IPS-15b (cell line): ENCODE data around the gene COMP.

Experiments
- H3K27me3 ChIP-seq: one replicate; pipeline ENCODE4 v1.6.1; 2013; ENCODE audit warnings: low read length; ENCODE audit not compliant: control insufficient read depth, insufficient read depth
- H3K36me3 ChIP-seq: one replicate; pipeline ENCODE4 v1.6.1; 2013; ENCODE audit warnings: low read length; ENCODE audit not compliant: control insufficient read depth, insufficient read depth
- H3K4me1 ChIP-seq: one replicate; pipeline ENCODE4 v1.6.1; 2013; ENCODE audit warnings: mild to moderate bottlenecking, low read length; ENCODE audit not compliant: control insufficient read depth, insufficient read depth
- H3K4me3 ChIP-seq: one replicate; pipeline ENCODE4 v1.5.1; 2013; ENCODE audit warnings: low read depth, low read length
- H3K9ac ChIP-seq: one replicate; pipeline ENCODE4 v1.6.1; 2013; ENCODE audit warnings: low read depth, mild to moderate bottlenecking, low read length
- H3K9me3 ChIP-seq: one replicate; pipeline ENCODE4 v1.6.1; 2013; ENCODE audit warnings: mild to moderate bottlenecking, low read length; ENCODE audit not compliant: control insufficient read depth, insufficient read depth

The COMP gene

GRCh38 chr19:18771328-18772242 is 19.5 kb downstream of the COMP start:
- Histone ChIP-seq H3K4me1 (no peaks in the 10 kb centered on the region), H3K9ac (no peak overlapping the region), H3K4me3 (no peak overlapping the region), H3K9me3 (no peaks in the 10 kb centered on the region), H3K27me3 (peaks cover 2% of the 10 kb centered on the region), H3K36me3 (no peaks in the 10 kb centered on the region)

- H3K36me3 ChIP-seq = no peaks in the 10 kb centered on the region
- H3K9me3 ChIP-seq = no peaks in the 10 kb centered on the region
- H3K9ac ChIP-seq = no peak overlapping the region
- H3K27me3 ChIP-seq = peaks cover 2% of the 10 kb centered on the region
- no peak overlapping the region for H3K4me3 ChIP-seq
- no peaks in the 10 kb centered on the region for H3K4me1 ChIP-seq
Measured at GRCh38 chr19:18770663-18771327, 20.3 kb downstream of the COMP start.

GRCh38 chr19:18769989-18770528 is 21.0 kb downstream of the COMP start:
- Histone ChIP-seq H3K27me3 (peaks cover 4% of the 10 kb centered on the region), H3K4me3 (no peak overlapping the region), H3K9me3 (no peaks in the 10 kb centered on the region), H3K4me1 (no peaks in the 10 kb centered on the region), H3K9ac (no peak overlapping the region), H3K36me3 (no peaks in the 10 kb centered on the region)

GRCh38 chr19:18768997-18769891 is 21.9 kb downstream of the COMP start:
- no peak overlapping the region for H3K4me3 ChIP-seq
- H3K36me3 ChIP-seq = no peaks in the 10 kb centered on the region
- peaks cover 4% of the 10 kb centered on the region for H3K27me3 ChIP-seq
- H3K9ac ChIP-seq = no peak overlapping the region
- H3K9me3 ChIP-seq = no peaks in the 10 kb centered on the region
- no peaks in the 10 kb centered on the region for H3K4me1 ChIP-seq

GRCh38 chr19:18768046-18768771 is 22.9 kb downstream of the COMP start:
- Histone ChIP-seq H3K4me3 (no peak overlapping the region), H3K4me1 (no peaks in the 10 kb centered on the region), H3K27me3 (peaks cover 4% of the 10 kb centered on the region), H3K36me3 (no peaks in the 10 kb centered on the region), H3K9ac (no peak overlapping the region), H3K9me3 (no peaks in the 10 kb centered on the region)

- Histone ChIP-seq H3K4me1 (no peaks in the 10 kb centered on the region), H3K9me3 (no peaks in the 10 kb centered on the region)
Measured at GRCh38 chr19:18765224-18765623, 25.9 kb downstream of the COMP start.

GRCh38 chr19:18764591-18765051 is 26.5 kb downstream of the COMP start:
- Histone ChIP-seq H3K4me3 (no peak overlapping the region), H3K4me1 (no peaks in the 10 kb centered on the region), H3K36me3 (no peaks in the 10 kb centered on the region), H3K9ac (no peak overlapping the region), H3K9me3 (no peaks in the 10 kb centered on the region), H3K27me3 (peaks cover 2% of the 10 kb centered on the region)

More at GRCh38 chr19:18765224-18765623, 25.9 kb downstream of the COMP start:
- Histone ChIP-seq H3K4me3 (no peak overlapping the region), H3K9ac (no peak overlapping the region), H3K27me3 (peaks cover 2% of the 10 kb centered on the region), H3K36me3 (no peaks in the 10 kb centered on the region)

- Histone ChIP-seq H3K4me1 (no peaks in the 10 kb centered on the region), H3K36me3 (no peaks in the 10 kb centered on the region), H3K9ac (no peak overlapping the region), H3K27me3 (peaks cover 2% of the 10 kb centered on the region), H3K4me3 (no peak overlapping the region), H3K9me3 (no peaks in the 10 kb centered on the region)
Measured at GRCh38 chr19:18763674-18764590, 27.2 kb downstream of the COMP start.

- Histone ChIP-seq H3K27me3 (peaks cover 2% of the 10 kb centered on the region), H3K36me3 (no peaks in the 10 kb centered on the region), H3K9me3 (no peaks in the 10 kb centered on the region), H3K4me3 (no peak overlapping the region), H3K9ac (no peak overlapping the region), H3K4me1 (no peaks in the 10 kb centered on the region)
Measured at GRCh38 chr19:18762125-18763023, 28.7 kb downstream of the COMP start.
